Measurements from ENCODE around the gene TTC38.

The TTC38 gene

GRCh38 chr22:46292732-46293131 is 24.9 kb downstream of the TTC38 start:
- H3K4me3 ChIP-seq (ENCODE audit: low read depth, low read length) = no peak overlapping the region
- H3K4me1 ChIP-seq (ENCODE audit: control insufficient read depth, insufficient read depth, low read length) = peaks cover 13% of the 10 kb centered on the region
- H3K9ac ChIP-seq (ENCODE audit: low read depth, low read length) = no peak overlapping the region
- H3K9me3 ChIP-seq (ENCODE audit: control insufficient read depth, insufficient read depth, low read length) = no peaks in the 10 kb centered on the region
- H3K36me3 ChIP-seq (ENCODE audit: control insufficient read depth, insufficient read depth, low read length) = peaks cover 15% of the 10 kb centered on the region
- H3K27me3 ChIP-seq (ENCODE audit: control insufficient read depth, insufficient read depth, low read length) = no peaks in the 10 kb centered on the region

GRCh38 chr22:46293577-46294260 is 25.9 kb downstream of the TTC38 start:
- peaks cover 15% of the 10 kb centered on the region for H3K36me3 ChIP-seq (ENCODE audit: control insufficient read depth, insufficient read depth, low read length)

GRCh38 chr22:46294784-46295183 is 27.0 kb downstream of the TTC38 start:
- Histone ChIP-seq H3K36me3 (ENCODE audit: control insufficient read depth, insufficient read depth, low read length) (peaks cover 15% of the 10 kb centered on the region), H3K4me3 (ENCODE audit: low read depth, low read length) (no peak overlapping the region), H3K27me3 (ENCODE audit: control insufficient read depth, insufficient read depth, low read length) (no peaks in the 10 kb centered on the region), H3K4me1 (ENCODE audit: control insufficient read depth, insufficient read depth, low read length) (peaks cover 13% of the 10 kb centered on the region), H3K9me3 (ENCODE audit: control insufficient read depth, insufficient read depth, low read length) (no peaks in the 10 kb centered on the region), H3K9ac (ENCODE audit: low read depth, low read length) (peak overlapping the region; percentile 24)

More at GRCh38 chr22:46293577-46294260, 25.9 kb downstream of the TTC38 start:
- Histone ChIP-seq H3K4me3 (ENCODE audit: low read depth, low read length) (no peak overlapping the region), H3K4me1 (ENCODE audit: control insufficient read depth, insufficient read depth, low read length) (peaks cover 13% of the 10 kb centered on the region), H3K9ac (ENCODE audit: low read depth, low read length) (no peak overlapping the region), H3K9me3 (ENCODE audit: control insufficient read depth, insufficient read depth, low read length) (no peaks in the 10 kb centered on the region), H3K27me3 (ENCODE audit: control insufficient read depth, insufficient read depth, low read length) (no peaks in the 10 kb centered on the region)

- no peaks in the 10 kb centered on the region for H3K9me3 ChIP-seq (ENCODE audit: control insufficient read depth, insufficient read depth, low read length)
- H3K4me3 ChIP-seq (ENCODE audit: low read depth, low read length) = peak overlapping the region; percentile 81
- H3K4me1 ChIP-seq (ENCODE audit: control insufficient read depth, insufficient read depth, low read length) = peaks cover 13% of the 10 kb centered on the region
- peak overlapping the region; percentile 89 for H3K9ac ChIP-seq (ENCODE audit: low read depth, low read length)
- H3K36me3 ChIP-seq (ENCODE audit: control insufficient read depth, insufficient read depth, low read length) = peaks cover 12% of the 10 kb centered on the region
- no peaks in the 10 kb centered on the region for H3K27me3 ChIP-seq (ENCODE audit: control insufficient read depth, insufficient read depth, low read length)
Measured at GRCh38 chr22:46295277-46295971, 27.6 kb downstream of the TTC38 start.

GRCh38 chr22:46296257-46297150 is 28.7 kb downstream of the TTC38 start, which contains the start of gene GTSE1:
Gene GTSE1, plus strand, starts transcription at chr22:46296870. Its CDS starts 531 bp downstream, at chr22:46297401.
- Histone ChIP-seq H3K9ac (ENCODE audit: low read depth, low read length) (peak within 1 kb of the TSS; percentile 89), H3K4me1 (ENCODE audit: control insufficient read depth, insufficient read depth, low read length) (peaks cover 13% of the 10 kb centered on the region), H3K36me3 (ENCODE audit: control insufficient read depth, insufficient read depth, low read length) (peaks cover 8% of the 10 kb centered on the region), H3K4me3 (ENCODE audit: low read depth, low read length) (peak within 1 kb of the TSS; percentile 81), H3K27me3 (ENCODE audit: control insufficient read depth, insufficient read depth, low read length) (no peaks in the 10 kb centered on the region), H3K9me3 (ENCODE audit: control insufficient read depth, insufficient read depth, low read length) (no peaks in the 10 kb centered on the region)

- no peaks in the 10 kb centered on the region for H3K9me3 ChIP-seq (ENCODE audit: control insufficient read depth, insufficient read depth, low read length)
- H3K4me1 ChIP-seq (ENCODE audit: control insufficient read depth, insufficient read depth, low read length) = peaks cover 13% of the 10 kb centered on the region
- peak overlapping the region; percentile 76 for H3K9ac ChIP-seq (ENCODE audit: low read depth, low read length)
- peaks cover 8% of the 10 kb centered on the region for H3K36me3 ChIP-seq (ENCODE audit: control insufficient read depth, insufficient read depth, low read length)
- H3K4me3 ChIP-seq (ENCODE audit: low read depth, low read length) = peak overlapping the region; percentile 81
- H3K27me3 ChIP-seq (ENCODE audit: control insufficient read depth, insufficient read depth, low read length) = no peaks in the 10 kb centered on the region
Measured at GRCh38 chr22:46297151-46297812, 29.5 kb downstream of the TTC38 start.

GRCh38 chr22:46299101-46299500 is 31.3 kb downstream of the TTC38 start:
- no peak overlapping the region for H3K9ac ChIP-seq (ENCODE audit: low read depth, low read length)

GRCh38 chr22:46300491-46300890 is 32.7 kb downstream of the TTC38 start:
- peaks cover 5% of the 10 kb centered on the region for H3K36me3 ChIP-seq (ENCODE audit: control insufficient read depth, insufficient read depth, low read length)

More at GRCh38 chr22:46299101-46299500, 31.3 kb downstream of the TTC38 start:
- Histone ChIP-seq H3K4me3 (ENCODE audit: low read depth, low read length) (no peak overlapping the region), H3K27me3 (ENCODE audit: control insufficient read depth, insufficient read depth, low read length) (no peaks in the 10 kb centered on the region), H3K9me3 (ENCODE audit: control insufficient read depth, insufficient read depth, low read length) (no peaks in the 10 kb centered on the region), H3K36me3 (ENCODE audit: control insufficient read depth, insufficient read depth, low read length) (peaks cover 5% of the 10 kb centered on the region), H3K4me1 (ENCODE audit: control insufficient read depth, insufficient read depth, low read length) (peaks cover 13% of the 10 kb centered on the region)

GRCh38 chr22:46303347-46303965 is 35.6 kb downstream of the TTC38 start:
- H3K27me3 ChIP-seq (ENCODE audit: control insufficient read depth, insufficient read depth, low read length) = no peaks in the 10 kb centered on the region
- peaks cover 3% of the 10 kb centered on the region for H3K36me3 ChIP-seq (ENCODE audit: control insufficient read depth, insufficient read depth, low read length)
- H3K9ac ChIP-seq (ENCODE audit: low read depth, low read length) = no peak overlapping the region
- H3K9me3 ChIP-seq (ENCODE audit: control insufficient read depth, insufficient read depth, low read length) = no peaks in the 10 kb centered on the region
- no peaks in the 10 kb centered on the region for H3K4me1 ChIP-seq (ENCODE audit: control insufficient read depth, insufficient read depth, low read length)
- H3K4me3 ChIP-seq (ENCODE audit: low read depth, low read length) = no peak overlapping the region

More at GRCh38 chr22:46300491-46300890, 32.7 kb downstream of the TTC38 start:
- no peak overlapping the region for H3K4me3 ChIP-seq (ENCODE audit: low read depth, low read length)
- H3K4me1 ChIP-seq (ENCODE audit: control insufficient read depth, insufficient read depth, low read length) = peaks cover 9% of the 10 kb centered on the region
- no peaks in the 10 kb centered on the region for H3K27me3 ChIP-seq (ENCODE audit: control insufficient read depth, insufficient read depth, low read length)
- H3K9ac ChIP-seq (ENCODE audit: low read depth, low read length) = no peak overlapping the region
- H3K9me3 ChIP-seq (ENCODE audit: control insufficient read depth, insufficient read depth, low read length) = no peaks in the 10 kb centered on the region

GRCh38 chr22:46308283-46308988 is 40.6 kb downstream of the TTC38 start:
- Histone ChIP-seq H3K4me1 (ENCODE audit: control insufficient read depth, insufficient read depth, low read length) (no peaks in the 10 kb centered on the region), H3K27me3 (ENCODE audit: control insufficient read depth, insufficient read depth, low read length) (no peaks in the 10 kb centered on the region), H3K36me3 (ENCODE audit: control insufficient read depth, insufficient read depth, low read length) (peaks cover 16% of the 10 kb centered on the region), H3K4me3 (ENCODE audit: low read depth, low read length) (no peak overlapping the region), H3K9ac (ENCODE audit: low read depth, low read length) (no peak overlapping the region), H3K9me3 (ENCODE audit: control insufficient read depth, insufficient read depth, low read length) (no peaks in the 10 kb centered on the region)

All from iPS-15b (cell line).